Astrocyte of the cerebellum (primary cell): ENCODE measurements around the gene TRPM5.

Source experiments
- DNase-seq: peaks from one replicate; pipeline ENCODE4 v3.0.0-alpha.2; 2011; ENCODE audit warnings: low read depth
- H3K4me3 ChIP-seq: 2 replicates; pipeline ENCODE4 v1.5.1; 2011; ENCODE audit warnings: mild to moderate bottlenecking, low read depth, low read length, moderate library complexity
- CTCF ChIP-seq: IDR thresholded peaks from 2 replicates; pipeline ENCODE4 v1.5.1; 2012; ENCODE audit warnings: low read length, low read depth, moderate library complexity, mild to moderate bottlenecking; ENCODE audit errors: missing control alignments
- in situ Hi-C: cut with HindIII; loops from 2 replicates; pipeline ENCODE4 v1.10.0; 2017; ENCODE audit warnings: low sequenced_read_pairs

Gene TRPM5

DNA sequence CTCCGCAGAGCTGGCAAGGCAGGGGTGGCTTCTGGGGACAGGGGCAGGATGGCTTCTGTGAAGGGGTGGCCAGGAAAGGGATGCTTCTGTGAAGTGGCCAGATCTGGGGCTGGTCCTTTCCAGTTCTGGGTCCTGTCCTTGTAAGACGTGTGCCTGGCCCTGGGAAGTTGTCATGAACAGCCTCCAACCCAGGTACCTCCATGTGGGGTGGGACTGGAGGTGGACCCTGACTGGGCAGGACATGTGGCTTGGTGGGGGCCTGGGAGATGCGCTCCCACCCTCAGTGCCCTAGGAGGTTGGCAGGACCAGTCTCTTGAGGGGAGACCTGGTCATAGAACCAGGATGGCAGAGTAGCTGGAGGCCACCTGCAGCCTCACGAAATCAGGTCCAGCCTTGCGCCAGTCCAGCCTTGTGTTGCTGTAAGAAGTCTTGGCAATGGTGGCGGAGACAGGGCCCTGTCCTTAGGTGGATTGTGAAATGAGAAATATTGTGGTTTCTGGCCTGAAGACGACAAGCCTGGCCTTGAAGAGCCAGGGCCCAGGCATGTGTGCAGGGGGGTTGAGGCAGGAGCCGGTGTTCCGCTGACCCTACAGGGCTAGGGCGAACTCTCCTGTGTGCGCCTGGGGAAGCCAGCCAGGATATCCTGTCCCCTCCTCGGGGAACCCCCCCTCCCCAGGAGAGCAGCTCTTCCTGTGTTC, 3.1 kb upstream of the TRPM5 start:
- in situ Hi-C loops, result no loop called here
- no peak overlapping the region for H3K4me3 ChIP-seq
- DNase-seq, result no peak
- no peak for TF ChIP-seq CTCF

GRCh38 chr11:2446590-2447252, 2.4 kb upstream of the TRPM5 start:
- no peak overlapping the region for H3K4me3 ChIP-seq
- no peak for TF ChIP-seq CTCF
- DNase-seq, result no peak
- in situ Hi-C loops, result no loop called here

- in situ Hi-C loops, result no loop called here
- DNase-seq, result no peak
- no peak overlapping the region for H3K4me3 ChIP-seq
- TF ChIP-seq CTCF, result no peak
These were observed 1.6 kb upstream of the TRPM5 start for GRCh38 chr11:2445746-2446551.

GRCh38 chr11:2444821-2445745, 769 bp upstream of the TRPM5 start, which contains the start of gene KCNQ1:
TSS of gene KCNQ1 (plus strand) at chr11:2445008. CDS start at chr11:2445099, 91 bp downstream.
- H3K4me3 ChIP-seq, result no peak within 1 kb of the TSS
- in situ Hi-C loops, result no loop called here
- no peak for DNase-seq
- no peak for TF ChIP-seq CTCF

GRCh38 chr11:2443406-2443805, 908 bp downstream of the TRPM5 start:
- in situ Hi-C loops, result no loop called here

More at GRCh38 chr11:2443406-2443805, 908 bp downstream of the TRPM5 start:
- DNase-seq, result no peak
- no peak for TF ChIP-seq CTCF
- H3K4me3 ChIP-seq, result no peak overlapping the region
